ENCODE data around the gene NEK4.
"Not testable (repeated sequence)": the region's sequence is repeated elsewhere in the genome, so short reads cannot be mapped to it uniquely, and the experiment has no call there.

NEK4 gene

DNA sequence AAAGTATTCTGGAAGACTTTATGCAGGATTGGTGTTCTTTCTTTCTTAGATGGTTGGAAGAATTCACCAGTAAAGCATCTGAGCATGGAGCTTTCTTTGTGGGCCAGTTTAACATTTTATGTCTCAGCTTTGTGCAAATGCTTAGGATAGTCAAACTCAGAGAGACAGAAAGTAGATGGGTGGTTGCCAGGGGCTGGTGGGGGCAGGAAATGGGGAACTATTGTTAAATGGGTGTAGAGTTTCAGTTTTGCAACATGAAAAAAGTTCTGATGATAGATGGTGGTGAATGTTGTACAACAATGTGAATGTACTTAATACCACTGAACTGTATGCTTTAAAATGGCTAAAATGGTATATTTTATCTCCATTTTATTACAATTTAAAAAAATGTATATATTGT is 40.1 kb downstream of the NEK4 start:
- DNase-seq: no peak

DNA sequence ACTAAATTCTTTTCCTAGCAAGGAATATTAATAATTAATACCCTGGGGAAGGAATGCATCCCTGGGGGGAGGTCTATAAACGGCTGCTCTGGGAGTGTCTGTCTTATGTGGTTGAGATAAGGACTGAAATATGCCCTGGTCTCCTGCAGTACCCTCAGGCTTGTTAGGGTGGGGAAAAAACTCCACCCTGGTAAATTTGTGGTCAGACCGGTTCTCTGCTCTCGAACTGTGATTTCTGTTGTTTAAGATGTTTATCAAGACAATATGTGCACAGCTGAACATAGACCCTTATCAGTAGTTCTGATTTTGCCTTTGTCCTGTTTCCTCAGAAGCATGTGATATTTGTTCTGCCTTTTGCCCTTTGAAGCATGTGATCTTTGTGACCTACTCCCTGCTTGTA is 42.0 kb downstream of the NEK4 start:
- DNase-seq: not testable (repeated sequence)

DNA sequence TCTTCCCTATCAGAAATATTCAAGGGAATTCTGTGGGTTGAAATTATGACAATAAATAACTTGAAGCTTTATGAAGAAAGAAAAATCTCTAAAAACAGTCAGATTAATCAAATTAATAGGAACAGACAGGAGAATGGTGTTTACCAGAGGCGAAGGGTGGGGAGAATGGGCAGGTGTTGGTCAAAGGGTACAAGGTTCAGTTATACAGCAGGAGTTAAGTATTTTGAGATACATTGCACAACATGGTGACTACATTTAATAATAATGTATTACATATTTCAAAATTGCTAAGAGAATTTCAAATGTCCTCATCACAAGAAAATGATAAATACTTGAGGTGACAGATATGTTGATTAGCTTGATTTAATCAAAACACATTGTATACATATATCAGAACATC is 46.2 kb downstream of the NEK4 start:
- DNase-seq: no peak

DNA sequence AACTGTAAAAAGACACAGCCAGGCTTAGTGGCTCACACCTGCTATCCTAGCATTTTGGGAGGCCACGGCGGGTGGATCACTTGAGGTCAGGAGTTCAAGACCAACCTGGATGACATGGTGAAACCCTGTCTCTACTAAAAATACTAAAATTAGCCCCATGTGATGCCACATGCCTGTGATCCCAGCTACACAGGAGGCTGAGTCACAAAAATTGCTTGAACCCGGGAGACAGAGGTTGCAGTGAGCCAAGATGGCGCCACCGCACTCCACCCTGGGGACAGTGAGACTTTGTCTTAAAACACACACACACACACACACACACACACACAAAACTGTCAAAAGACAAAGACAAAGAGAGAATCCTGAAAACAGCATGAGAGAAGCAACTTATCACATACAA is 46.8 kb downstream of the NEK4 start:
- DNase-seq: no peak

DNA sequence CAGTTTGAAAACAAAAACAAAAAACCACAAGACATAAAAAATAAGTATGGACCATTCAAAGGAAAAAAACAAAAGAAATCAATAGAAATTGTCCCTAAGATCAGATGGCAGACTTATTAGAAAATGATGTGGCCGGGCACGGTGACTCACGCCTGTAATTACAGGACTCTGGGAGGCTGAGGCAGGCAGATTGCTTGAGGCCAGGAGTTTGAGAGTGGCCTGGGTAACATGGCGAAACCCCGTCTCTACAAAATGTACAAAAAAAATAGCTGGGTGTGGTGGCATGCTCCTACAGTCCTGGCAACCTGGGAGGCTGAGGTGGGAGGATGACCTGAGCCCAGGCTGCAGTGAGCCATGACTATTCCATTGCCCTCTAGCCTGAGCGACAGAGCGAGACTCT is 48.2 kb downstream of the NEK4 start:
- DNase-seq: no peak

DNA sequence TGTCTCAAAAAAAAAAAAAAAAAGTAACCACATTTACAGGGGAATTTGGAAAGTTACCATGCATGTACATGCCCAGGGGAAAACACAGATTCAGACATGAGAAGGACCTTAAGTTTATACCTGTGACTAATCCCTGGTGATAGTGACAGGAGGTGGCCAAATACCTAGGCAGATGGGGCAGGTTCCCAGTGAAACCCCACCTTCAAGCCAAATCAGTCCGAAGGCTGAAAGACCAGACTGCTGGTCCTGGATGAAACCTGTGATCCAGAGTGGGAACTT is 49.1 kb downstream of the NEK4 start:
- no peak for DNase-seq

DNA sequence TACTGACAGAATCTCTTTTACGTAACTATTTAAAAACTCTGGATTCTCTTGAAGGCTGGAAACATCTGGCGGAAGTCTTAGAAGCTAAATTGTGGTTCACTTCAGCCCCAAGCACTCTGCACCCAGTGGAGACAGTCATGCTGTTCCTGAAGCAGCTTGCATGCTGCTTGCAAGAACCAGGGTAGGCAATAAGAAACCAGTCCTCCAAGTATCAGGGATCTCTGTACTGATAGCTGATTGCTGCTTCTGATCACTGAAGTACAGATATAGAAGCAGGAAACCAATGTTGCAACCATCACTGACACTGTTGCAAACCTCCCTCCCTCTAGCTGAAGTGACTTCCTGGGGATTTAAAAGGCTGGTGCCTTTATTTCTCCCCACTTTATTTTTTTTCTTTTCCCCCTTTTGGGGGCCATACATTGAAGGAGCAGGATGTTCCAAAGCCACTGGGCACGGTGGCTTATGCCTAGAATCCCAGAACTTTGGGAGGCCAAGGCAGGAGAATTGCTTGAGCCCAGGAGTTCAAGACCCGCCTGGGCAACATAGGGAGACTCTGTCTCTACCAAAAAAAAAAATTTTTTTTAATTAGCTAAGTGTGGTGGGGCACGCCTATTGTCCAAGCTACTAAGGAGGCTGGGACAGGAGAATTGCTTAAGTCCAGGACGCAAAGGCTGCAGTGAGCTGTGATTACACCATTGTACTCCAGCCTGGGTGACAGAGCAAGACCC is 49.6 kb downstream of the NEK4 start:
- no peak for DNase-seq

DNA sequence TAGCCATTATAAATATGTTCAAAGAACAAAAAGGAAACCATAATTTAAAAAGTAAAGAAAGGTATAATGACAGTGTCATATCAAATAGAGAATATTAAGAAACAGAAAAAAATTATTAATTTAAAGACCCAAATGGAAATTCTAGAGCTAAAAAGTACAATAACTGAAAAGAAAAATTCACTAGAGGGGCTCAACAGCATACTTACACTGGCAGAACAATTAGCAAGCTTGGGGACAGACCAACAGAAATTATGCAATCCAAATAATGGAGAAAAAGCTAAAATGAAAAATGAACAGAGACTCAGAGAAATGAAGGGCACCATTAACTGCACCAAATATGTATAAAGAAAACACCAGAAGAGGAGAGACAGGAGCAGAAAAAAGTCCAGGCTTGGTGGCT is 51.1 kb downstream of the NEK4 start:
- no peak for DNase-seq

DNA sequence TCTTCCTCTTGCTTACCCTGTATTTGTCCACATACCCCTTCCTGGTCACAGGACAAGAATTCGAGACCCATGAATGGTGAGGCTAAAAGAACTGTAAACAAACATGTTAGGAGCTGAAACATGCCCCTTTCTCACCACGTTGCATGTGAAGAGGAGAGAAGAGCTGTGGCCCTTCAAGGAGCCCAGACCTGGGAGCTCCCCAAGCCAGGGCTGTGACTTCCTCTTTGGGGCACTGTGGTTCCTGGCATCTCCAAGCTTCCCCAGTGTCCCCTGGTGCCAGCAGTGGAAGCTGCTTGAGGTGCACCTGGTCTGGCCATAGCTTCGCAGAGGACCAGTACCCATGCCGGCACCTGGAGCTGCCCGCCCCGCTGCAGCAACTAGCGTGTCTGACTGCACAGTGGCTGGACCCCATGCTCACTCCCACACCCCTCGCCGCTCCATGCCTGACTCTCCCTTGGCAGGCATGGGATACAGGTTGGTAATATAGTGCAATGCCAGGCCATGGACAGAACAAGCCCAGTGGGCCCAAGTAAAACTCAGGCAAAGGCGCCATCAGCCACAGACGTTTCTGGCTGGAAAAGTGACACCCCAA is 54.9 kb downstream of the NEK4 start:
- no peak for DNase-seq

DNA sequence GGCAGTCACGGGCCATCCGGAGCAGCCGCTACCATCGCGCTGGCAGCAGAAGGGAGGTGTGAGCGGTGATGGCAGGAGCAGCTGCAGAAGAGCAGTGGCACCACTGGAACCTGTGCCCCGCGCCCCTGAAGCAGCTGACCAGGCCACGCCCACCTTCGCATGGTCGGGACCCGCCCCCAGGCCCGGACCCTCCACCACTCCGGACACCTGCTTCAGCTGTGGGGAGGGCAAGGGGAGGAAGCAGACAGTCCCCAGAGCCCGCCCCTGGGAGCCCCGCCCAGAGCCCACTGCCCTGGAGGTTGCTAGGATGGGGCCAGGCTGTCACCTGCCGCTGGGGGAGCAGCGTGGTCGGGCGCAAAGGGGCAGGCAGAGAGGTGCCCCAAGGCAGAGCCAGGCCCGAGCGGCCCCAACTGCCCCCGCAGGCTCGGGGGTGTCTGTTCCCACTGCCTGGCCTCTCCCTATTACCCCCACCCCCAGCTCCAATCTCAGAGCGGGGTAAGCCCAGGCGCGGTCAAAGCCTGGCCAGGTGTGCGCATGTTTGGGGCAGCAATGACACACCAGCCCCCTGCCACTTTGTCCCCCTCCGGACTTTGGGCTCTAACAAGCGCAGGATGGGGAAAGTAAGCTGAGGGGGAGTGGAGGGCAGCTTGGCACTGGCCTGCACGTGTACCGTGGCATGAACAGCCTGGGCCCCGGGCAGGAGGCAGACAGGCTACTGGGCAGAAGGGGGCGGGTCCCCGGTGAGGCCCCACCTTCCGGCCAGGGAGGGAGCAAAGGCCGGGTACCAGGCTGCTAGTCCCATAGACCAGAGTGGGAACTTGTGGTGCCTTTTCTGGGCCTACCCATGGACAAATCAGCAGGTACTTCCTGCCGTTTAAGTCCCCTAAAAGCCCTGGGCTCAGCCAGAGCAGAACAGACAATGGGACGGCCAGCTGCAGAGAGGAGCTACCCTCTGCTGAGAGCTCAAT is 56.1 kb downstream of the NEK4 start:
- DNase-seq: no peak

DNA sequence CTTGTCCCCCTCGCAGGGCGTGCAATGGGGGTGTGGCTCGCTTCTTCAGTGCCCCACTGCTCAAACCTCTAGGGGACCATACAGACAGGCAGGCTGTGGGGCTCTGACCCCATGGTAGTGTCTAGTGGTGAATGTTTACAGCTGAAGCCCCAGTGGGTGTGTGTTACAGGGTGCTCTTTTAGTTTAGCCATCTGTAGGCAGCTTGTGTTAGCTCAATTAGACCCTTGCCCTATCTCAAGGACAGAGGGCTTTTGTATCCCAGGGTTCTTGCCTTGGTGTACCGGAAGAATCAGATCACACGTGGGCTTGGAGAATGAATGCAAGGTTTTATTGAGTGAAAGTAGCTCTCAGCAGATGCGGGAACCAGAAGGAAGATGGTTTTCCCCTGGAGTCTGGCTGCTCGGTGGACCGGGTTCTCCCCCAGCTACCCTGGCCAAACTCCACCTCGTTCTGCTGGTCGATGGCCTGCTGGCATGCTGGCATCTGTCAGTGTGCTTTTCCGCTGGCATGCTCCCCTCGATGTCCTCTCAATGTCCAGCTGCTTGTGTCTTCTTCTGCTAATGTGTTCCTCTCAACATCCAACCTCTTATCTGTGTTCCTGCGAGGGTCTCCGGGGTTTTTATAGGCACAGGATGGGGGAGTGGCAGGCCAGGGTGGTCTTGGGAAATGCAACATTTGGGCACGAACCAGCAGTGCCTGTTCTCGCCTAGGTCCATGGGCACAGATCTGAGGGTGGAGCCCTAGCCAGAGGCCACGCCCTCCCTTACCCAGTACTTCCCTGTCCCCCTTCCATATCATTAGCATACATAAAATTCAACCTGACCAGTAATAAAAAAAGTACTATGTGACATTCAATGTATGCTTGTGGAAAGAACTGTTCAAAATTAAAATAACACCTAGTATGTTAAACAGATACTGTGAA is 58.2 kb downstream of the NEK4 start:
- no peak for DNase-seq

DNA sequence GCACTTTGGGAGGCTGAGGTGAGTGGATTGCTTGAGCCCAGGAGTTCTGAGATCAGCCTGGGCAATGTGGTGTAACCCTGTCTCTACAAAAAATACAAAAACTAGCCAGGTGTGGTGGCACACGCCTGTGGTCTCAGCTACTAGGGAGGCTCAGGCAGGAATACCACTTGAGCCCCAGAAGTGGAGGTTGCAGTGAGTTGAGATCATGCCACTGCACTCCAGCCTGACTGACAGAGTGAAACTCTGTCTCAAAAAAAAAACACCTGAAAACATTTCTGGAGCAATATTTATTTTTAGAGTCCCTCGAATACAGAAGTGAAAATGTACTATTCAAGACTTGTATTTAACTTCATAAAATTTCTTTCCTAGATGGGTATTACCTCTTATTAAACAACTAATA is 60.2 kb downstream of the NEK4 start:
- no peak for DNase-seq

DNA sequence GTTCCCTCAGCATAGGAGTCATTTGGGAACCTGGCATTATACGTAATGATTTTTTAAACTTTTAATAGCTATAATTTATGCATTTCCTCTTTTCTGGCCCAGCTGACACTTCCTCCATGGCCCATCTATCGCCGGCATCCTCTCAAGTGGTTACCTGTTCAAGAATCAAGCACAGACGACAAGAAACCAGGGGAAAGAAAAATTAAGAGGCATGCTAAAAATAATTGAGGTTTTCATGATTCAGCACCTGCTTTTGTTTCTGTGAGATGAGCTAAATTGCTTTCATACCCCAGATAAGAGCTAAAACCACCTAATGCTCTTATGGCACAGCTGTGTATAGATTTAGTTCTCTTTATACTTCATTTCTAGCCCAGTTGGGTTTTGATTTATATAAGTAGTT is 63.2 kb downstream of the NEK4 start:
- no peak for DNase-seq

DNA sequence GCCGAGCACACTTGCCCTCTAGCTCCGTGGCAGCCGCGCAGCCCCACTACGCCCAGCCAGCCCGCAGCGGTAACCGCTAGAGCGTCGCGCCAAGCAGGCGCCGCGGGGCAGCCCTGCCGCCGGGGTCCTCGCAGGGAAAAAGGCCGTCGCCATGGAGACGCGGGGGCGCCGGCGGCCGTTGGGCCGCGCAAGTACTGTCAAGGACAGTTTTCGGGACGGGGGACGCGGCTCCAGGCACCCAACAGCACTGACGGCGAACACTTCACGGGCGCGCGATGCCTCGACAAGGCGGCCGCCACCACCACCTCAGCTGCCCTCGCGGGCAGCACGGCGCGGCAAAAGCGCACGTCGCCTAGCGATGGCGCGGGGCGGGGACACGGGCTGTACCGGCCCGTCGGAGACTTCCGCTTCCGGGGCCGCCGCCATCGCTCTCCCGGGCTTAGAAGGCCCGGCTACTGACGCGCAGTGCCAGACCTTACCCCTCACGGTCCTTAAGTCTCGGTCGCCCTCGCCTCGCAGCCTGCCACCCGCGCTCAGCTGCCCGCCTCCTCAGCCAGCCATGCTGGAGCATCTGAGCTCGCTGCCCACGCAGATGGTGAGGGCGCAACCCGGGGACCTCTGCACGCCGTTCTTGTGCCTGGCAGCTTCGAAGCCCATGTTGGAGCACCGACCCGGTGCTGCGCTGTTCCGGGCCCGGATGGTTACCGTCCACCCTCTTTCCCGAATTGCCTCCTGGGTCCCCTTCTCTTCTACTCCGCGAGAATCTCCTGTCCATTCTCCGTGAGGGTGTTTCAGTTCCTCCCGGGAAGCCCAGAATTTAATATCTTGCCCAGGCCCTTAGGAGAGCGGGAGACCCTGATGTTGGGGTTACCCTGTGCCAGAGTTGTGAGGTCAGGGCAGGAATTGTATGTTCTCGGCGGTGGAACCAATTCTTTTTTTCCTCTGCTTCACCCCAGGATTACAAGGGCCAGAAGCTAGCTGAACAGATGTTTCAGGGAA is 64.8 kb downstream of the NEK4 start, which contains the start of the genes GLT8D1 and SPCS1:
TSS of gene GLT8D1 (minus strand) at position 104 of the 999 bp plus-strand sequence. CDS start 5,331 bp downstream, outside the sequence.
TSS of gene SPCS1 (plus strand) at position 419 of the 999 bp plus-strand sequence. CDS start at position 560, 141 bp downstream.
- peak; percentile 40 for DNase-seq

DNA sequence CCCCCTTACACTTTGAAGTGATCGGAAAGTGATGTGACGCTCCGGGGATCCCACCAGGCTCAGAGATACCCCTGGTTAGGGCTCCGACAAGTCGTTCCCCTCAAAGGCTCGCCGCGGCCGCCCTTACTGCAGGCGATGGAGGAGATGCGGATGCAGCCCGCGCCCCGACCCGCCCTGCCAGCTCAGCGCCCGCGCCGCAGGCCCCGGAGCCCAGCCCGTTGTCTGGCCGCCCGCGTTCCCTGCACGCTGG is 65.4 kb downstream of the NEK4 start:
- no peak for DNase-seq

DNA sequence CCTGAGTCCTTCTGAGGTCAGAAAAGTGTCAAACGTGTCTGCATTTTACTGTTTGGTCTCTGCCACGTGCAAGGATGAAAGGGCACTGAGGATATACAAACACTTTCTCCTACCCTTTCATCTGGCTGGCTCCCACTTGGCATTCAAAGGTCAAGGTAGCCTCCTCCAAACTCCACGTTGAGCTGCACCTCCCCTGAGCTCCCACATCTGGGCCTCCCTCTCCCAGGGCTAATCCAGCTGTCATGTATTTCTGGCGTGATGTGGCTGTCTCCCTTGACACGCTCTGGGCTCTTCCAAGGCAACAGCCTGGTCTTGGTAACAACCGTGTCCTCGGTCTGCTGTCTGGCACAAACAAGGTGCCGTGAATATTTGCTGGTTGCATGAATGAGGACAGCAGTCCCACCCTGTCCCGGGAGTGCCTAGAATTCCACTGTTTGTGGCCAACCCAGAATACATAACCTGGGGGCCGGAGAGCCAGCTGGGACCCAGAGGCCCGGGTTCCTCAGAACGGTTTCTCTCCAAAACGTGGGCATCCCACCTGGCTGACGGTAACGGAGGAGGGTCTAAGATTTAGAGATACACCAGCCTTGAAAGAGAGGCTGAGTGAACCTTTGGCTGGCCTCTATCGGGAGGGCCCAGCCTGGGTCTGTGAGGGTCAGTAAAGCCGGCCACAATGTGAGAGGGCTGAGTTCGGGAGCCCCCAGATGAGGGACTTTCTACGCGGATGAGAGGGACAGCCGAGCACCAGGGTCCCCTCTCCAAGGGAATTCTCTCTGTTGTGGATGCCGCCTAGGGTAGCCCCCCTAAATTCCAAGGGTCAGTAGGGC is 65.9 kb downstream of the NEK4 start:
- no peak for DNase-seq

DNA sequence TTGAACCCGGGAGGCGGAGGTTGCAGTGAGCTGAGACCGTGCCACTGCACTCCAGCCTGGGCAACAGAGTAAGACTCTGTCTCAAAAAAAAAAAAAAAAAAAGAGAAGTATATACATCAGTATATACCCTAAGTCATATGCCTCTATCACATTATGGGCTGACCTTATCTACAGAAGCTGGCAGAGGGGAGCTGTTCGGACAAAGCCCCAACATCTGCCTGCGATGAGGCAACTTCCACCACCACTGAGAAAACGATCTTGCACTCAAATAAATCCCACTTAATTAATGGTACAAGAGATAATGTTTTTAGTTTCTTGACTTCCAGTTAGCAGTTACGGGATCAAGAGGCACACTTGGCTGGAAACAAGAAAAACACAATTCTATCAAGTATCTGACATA is 67.4 kb downstream of the NEK4 start:
- DNase-seq: no peak

DNA sequence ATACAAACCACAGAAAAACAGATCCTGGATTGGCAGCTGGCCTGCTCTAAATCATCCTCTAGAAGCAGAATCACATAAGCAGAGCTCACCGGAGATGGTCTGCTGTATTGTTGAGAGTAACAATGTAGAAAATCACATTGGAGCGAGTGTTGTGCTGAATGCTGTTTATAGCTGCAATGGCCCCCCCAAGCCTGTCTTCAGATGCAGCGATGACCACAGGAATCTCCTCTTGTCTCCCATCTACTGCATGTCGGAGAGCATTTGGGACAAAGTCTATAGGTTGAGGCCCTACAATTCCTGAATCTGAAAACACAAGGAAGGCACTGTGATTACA is 73.1 kb downstream of the NEK4 start:
- DNase-seq: no peak

DNA sequence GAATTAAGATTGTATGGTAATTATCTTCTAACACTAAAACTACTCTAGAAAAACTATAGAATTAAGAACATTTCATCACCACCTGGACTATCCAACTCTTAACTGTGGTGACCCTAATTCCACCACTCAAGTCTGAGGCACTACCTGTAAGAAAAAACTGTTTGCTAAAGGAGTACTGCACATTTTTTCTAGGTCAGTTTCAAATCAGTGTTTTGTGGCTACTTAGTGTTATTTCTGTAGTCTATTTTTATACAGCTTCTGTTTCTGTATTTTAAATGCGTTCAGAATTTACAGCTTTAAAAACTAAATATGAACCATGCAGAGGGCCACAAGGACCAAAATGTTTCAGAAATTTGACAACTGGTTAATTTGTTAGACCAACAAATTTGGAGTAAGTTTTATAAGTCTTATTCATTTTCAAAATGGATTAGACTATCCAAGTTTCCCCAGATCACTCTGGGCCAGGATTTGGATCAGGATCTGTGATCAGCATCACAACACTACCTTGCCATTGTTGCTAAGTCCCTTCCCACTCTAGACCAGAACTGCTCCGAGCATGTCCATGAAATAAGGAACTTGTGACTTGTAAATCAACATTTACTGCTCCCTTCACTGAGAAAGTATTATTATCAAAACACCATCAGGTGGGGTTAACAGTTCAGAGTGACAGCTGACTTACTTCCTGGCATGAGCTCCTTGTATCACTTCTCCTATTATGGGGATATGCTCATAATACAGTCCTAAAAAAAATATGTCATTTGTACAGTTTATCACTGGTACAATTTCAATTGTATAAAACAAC is 73.7 kb downstream of the NEK4 start:
- no peak for DNase-seq
